ENCODE results near the gene HORMAD1.
"Not testable (repeated sequence)": the region's sequence is repeated elsewhere in the genome, so short reads cannot be mapped to it uniquely, and the experiment has no call there.

The HORMAD1 gene

GRCh38 chr1:150720703-150721102, at the start of gene HORMAD1:
Gene HORMAD1 (minus strand): TSS chr1:150720895. CDS start chr1:150719505, 1,390 bp downstream.
- DNase-seq = no peak

GRCh38 chr1:150767704-150768103, 47.0 kb upstream of the HORMAD1 start:
- not testable (repeated sequence) for DNase-seq

GRCh38 chr1:150765977-150766301, 45.2 kb upstream of the HORMAD1 start:
- DNase-seq = not testable (repeated sequence)

- DNase-seq = peak; percentile 68
Measured at GRCh38 chr1:150765296-150765976, 44.7 kb upstream of the HORMAD1 start, which contains the start of gene CTSS. Gene CTSS (minus strand): TSS chr1:150765778. CDS start chr1:150764763, 1,015 bp downstream.

GRCh38 chr1:150764617-150765101, 44.0 kb upstream of the HORMAD1 start:
- peak; percentile 42 for DNase-seq

GRCh38 chr1:150763018-150763417, 42.3 kb upstream of the HORMAD1 start:
- no peak for DNase-seq

GRCh38 chr1:150762552-150762951, 41.9 kb upstream of the HORMAD1 start:
- DNase-seq = no peak

- DNase-seq = no peak
Measured at GRCh38 chr1:150761801-150762200, 41.1 kb upstream of the HORMAD1 start.

GRCh38 chr1:150760013-150760412, 39.3 kb upstream of the HORMAD1 start:
- DNase-seq = no peak

- DNase-seq = no peak
Measured at GRCh38 chr1:150753416-150753815, 32.7 kb upstream of the HORMAD1 start.

GRCh38 chr1:150751443-150751842, 30.7 kb upstream of the HORMAD1 start:
- no peak for DNase-seq

- DNase-seq = no peak
Measured at GRCh38 chr1:150749720-150750311, 29.1 kb upstream of the HORMAD1 start.

GRCh38 chr1:150748878-150749719, 28.4 kb upstream of the HORMAD1 start:
- DNase-seq = no peak

GRCh38 chr1:150730130-150730721, 9.5 kb upstream of the HORMAD1 start:
- DNase-seq = no peak

GRCh38 chr1:150724336-150724735, 3.6 kb upstream of the HORMAD1 start:
- DNase-seq = no peak

- no peak for DNase-seq
Measured at GRCh38 chr1:150720098-150720497, 597 bp downstream of the HORMAD1 start.

GRCh38 chr1:150718225-150718891, 2.3 kb downstream of the HORMAD1 start:
- no peak for DNase-seq

GRCh38 chr1:150709031-150709430, 11.7 kb downstream of the HORMAD1 start:
- not testable (repeated sequence) for DNase-seq

- DNase-seq = peak; percentile 62
Measured at GRCh38 chr1:150708595-150708994, 12.1 kb downstream of the HORMAD1 start.

- no peak for DNase-seq
Measured at GRCh38 chr1:150706091-150706490, 14.6 kb downstream of the HORMAD1 start.

- no peak for DNase-seq
Measured at GRCh38 chr1:150703427-150703826, 17.3 kb downstream of the HORMAD1 start.
